Activated CD4-positive, alpha-beta T cell treated with anti-CD3 and anti-CD28 coated beads for 48 hours (primary cell): ENCODE results near the gene PUM1.

Experiments used
- DNase-seq: peaks from one replicate; pipeline ENCODE4 v3.0.0-alpha.2; 2020

The PUM1 gene

DNA sequence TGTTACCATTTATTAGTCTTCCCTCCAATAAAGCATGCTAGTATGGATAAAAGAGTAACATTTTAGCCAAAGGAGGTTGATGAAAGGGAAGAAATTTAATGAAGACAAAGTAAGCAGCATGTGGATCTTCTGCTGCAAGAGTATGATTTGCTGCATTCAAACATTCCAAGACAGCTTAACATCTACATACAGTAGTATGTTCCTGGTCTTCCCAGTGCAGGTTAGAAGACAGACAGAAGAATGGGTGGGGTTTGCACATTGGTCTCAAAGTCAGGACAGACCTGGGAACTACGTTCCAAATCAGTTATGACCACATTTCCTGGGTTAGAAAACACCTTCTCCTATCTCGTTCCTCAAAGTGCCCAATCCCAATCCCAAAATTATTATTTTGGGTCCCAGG, 43.3 kb downstream of the PUM1 start:
- no peak for DNase-seq

DNA sequence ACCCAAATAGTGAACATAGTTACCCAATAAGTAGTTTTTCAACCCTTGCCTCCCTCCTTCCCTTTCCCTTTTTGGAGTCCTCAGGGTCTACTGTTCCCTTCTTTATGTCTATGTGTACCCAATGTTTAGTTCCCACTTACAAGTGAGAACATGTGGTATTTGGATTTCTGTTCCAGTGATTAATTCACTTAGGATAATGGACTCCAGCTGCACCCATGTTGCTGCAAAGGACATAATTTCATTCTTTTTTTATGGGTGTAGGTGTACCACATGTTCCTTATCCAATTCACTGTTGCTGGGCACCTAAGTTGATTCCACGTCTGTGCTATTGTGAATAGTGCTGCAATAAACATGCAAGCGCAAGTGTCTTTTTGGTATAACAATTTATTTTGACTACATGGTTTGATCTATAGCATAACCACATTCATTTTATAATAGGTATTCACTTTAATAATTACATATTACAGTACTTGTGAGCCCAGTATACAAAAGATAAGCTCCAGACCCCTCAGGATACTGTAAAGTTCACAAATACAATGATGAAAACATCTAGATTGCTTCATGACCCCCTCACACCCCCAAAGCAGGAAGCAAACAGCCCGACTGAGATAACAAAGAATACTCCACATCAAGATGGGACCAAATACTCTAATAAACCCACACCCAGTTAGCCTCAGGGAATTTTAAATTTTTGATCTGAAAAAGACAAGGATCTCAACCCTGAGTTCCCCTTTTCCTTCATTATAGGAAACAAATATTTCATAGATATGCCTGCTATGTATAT, 45.3 kb downstream of the PUM1 start:
- DNase-seq: no peak

DNA sequence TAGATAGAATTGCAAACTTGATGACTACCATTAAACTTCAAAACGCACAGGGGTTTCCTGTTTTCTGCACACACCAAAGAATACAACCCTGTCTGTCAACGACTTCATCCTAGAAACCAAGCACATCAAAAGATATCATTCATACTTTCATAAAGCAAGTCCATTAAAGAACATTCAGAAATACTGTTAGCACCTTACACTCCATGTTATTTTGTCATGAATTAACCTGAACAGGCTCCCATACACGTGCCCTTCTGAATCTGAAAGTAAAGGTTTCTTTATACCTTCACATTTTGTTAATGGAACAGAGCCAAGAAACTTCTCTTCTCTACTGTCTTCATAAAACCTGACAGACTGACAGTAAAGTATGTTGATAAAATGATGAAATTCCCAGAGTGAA, 46.1 kb downstream of the PUM1 start:
- no peak for DNase-seq

DNA sequence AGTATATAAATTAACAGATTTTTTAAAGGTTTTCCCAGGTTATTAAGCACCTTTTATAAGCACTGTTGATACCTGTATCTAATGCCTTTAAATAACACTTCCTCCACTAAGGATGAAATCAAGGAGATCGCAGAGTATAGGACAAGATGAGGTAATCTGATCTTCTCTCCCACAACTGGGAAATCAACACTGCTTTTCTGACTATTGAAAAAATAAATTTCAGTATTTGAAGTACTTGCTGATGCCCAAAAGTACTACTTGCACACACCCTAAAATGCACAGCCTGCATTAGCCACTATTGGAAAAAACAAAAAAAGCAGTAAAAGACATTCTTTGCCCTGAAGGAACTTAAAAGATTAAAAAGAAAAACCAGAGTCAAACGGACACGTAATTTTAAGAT, 48.6 kb downstream of the PUM1 start:
- no peak for DNase-seq

DNA sequence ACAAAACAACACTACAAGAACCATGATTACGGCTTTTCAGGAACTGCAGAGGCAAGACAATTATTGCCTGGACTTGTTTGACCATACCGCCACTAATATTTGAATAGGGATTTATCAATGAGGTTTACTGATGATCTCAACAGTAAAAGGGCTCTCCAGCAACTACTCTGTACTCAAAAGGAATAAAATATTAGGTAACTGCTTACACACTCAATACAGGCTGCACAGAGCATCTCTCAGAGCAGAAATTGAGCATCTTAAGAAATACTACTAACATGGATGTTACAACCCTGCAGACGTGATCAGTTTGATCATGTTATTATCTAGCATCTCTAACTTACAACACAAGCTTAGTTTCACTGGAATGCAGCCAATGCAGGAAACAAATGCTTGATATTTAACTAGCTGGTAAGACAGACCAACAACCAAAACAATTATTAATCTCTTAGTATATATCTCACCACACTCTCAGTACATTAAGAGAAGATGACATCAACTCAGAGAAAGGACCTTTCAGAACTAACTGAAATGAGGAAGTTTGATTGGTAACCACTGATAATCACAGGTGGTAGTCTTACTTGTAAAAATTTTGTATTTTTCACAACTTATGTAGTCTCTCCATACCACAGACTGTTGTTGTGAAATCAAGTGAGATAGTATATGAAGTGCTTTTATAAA, 52.2 kb downstream of the PUM1 start:
- no peak for DNase-seq

DNA sequence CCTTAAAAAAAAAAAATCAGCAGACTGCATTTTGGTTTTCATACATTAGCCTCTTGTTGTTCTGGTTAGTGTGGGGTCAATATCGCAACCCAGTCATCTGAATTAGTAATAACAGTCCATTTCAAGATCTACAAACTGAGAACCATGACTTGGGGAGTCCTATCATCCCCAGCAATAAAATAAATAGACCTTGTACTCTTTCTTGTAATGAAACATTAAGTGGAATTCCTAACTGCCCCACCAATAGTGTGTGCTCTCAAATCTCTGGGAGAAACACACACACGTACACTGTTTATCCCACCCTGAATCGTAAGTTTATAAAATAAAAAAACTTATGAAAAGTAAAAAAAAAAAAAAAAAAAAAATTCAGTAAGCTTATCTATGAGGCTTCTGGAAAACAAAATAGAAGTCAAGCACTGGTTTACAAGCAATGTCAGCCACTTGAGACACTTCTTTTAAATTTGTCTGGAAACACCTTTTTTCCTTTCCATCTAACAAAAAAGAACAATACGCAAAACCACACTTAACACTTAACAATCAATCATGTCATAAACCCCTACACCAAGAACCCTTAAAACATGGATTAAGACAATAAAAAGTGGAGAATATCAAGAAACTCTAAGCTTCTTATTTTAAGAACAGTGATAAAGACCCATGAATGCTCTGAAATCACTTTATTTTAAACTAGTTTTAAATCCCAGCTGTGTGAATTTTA, 53.1 kb downstream of the PUM1 start:
- DNase-seq: no peak

DNA sequence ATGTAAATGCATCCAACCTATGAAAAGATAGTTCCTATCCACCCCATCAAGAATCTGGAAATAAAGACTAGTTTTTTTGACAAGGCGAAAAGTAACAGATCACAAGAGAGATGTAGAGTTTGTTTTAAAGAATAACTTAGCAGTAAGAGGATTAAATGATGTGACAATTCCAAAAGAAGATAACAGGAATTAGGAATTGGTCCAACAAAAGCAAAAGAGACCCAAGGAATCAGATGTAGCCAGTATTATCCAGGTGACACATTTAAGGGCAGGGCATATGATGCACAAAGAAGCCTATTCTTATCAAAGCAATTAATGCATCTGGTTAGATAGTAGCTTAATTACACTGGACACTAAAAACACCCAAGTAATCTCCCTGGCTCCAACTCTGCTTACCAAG, 53.8 kb downstream of the PUM1 start:
- no peak for DNase-seq

DNA sequence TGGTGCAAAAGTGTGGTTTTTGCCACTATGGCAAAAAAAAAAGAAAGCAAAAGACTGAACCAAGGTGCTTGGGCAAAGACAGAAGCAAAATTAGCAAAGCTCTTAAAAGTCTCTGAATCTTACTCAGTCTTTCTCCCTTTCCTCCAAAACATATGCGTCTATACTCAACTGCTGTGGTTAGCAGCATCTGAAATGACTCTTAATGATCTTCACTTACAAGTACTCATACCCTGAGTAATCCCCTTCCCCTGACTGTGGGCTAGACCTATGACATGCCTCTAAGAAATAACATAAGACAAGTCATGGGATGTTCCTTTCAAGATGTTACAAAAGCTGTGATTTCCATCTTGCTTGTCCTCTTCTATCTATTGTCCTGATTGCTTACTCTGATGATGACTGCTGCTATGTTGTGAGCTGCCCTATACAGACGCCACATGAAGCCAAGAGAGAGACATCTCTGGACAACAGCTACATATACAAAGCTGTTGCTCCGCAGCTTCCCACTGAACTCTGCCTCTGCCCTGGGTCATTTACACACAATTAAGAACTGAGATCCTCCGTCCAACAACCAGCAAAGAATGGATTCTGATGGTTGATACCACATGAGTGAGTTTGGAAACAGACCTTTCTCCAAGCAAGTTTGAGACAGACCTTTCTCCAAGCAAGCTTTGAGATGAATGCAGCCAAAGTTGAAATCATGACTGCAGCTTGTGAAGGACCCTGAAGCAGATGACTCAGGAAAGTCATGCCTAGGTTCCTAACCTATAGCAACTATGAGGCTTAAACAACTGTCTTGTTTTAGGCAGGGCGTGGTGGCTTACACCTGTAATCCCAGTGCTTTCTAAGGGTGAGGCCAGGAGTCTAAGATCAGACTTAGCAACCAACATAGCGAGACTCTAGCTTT, 55.2 kb downstream of the PUM1 start:
- DNase-seq: peak; percentile 52

DNA sequence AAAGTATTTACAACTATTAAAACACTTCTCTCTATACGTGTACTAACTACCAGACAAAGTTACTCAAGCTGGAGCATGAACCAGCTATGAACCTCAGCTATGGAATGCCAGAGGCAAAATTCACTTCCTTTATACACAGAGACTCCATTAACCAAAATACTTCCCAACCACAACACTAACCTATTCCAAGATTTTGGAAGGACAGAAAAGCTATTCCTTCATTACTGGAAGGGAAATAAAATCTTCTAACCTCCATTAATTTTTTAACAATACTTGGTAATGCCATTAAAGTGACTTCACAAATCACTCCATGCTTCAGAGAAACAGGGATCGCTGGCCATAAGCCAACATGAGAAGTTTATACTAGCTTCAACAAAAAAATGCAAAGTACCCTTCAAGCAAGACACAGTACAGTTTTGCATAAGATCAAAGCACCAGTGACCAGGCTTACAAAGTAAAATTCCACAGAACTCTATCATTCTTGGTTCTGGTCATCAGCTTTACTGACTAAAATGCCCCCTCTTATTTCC, 58.0 kb downstream of the PUM1 start:
- DNase-seq: no peak

DNA sequence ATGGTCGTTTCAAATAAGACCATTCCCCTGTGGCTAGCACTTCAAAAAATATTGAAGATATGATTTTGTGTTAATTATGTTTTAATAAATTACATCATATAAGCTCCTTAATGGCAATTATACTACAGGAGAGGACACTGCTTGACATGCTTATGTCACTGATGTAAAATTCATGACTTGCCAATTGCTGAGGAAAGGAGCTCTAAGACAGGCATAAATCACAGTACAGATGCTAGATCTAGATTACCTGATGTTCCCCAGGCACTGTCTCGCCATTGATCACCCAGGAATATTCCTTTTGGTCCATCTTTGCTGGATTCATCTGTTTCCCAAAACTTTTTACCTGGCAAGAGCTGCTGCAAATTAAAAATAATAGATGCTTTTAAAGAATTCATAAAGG, 58.8 kb downstream of the PUM1 start:
- no peak for DNase-seq

DNA sequence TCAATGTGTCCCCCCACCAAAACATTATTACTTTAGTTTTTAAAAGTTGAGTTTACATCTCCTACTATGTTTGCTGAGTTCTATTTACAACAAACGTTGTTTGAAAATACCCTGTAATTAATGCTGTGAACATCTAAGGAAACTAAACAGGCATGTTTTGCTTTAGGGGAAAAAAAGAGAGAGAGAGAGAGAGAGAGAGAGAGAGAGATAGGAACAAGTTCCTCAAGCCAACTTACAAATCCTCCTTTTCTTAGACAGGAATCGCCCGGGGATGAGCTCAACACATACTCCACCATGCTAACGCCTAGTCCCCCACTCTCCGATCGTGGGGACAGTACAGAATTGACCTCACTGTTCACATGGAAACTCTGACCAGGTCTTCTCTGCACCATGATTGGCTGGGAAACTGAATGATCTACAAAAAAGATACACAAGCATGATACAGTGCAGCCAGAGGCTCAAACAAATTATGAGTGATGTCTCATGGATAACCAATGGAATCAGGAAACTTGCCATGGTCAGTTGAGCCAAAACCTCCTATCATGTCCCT, 59.8 kb downstream of the PUM1 start:
- DNase-seq: no peak

DNA sequence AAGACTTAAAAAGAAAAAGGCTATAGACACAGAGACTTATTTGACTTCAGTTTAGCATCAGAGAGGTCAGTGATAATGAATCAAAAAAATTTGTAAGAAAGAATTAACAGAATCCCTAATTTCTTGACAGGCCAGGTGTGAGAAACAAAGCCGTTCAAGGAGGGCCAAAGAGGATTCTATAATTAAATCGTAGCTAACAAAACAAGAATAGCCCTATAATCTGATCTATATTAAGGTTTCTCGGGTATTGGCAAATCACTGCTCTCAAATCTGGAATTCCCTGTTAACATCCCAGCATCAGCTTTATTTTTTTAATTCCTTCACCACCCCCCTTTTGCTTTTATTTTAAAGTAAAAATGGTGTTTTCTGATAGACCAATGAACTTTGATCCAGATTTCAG, 60.3 kb downstream of the PUM1 start:
- no peak for DNase-seq

DNA sequence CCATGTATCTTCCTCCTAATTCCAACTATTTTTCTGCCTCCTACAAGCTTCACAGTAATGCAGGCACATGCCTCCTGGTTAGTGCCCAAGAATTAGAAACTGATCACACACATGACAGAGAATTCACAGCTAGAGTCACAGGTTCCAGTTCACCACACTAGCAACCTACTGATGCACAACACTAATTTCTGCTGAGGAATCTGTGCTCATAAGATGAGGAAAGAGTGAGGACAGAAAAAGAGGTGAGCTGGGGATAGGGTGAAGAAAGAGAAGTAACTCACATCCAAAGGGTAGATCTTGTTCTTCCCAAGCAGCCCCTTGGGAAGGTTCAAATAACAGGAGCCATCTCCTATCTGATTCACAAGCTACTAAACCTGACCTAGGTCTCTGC, 61.3 kb downstream of the PUM1 start:
- DNase-seq: no peak

DNA sequence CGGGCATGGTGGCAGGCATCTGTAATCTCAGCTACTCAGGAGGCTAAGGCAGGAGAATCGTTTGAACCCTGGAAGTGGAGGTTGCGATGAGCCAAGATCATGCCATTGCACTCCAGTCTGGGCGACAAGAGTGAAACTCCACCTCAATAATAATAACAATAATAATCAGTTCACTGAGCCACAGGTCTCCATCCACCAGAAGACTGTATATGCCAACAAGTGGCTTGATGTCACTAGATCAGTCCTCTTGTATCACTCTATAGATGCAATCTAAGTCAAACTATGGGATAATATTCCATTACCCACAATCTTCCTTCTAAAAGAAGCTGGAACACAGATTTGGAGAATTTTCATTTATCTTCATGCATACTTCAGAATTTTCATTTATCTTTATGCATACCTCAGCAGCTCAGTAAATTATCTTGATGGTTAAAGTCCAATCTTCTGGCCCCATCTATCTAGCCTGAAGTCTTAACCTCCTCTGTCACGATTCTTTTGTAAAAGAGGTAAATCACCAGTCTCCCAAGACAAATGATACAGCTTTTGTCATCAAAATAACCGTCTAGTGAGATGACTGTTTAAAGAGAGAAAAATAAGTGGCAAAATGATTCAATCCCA, 61.8 kb downstream of the PUM1 start:
- no peak for DNase-seq

DNA sequence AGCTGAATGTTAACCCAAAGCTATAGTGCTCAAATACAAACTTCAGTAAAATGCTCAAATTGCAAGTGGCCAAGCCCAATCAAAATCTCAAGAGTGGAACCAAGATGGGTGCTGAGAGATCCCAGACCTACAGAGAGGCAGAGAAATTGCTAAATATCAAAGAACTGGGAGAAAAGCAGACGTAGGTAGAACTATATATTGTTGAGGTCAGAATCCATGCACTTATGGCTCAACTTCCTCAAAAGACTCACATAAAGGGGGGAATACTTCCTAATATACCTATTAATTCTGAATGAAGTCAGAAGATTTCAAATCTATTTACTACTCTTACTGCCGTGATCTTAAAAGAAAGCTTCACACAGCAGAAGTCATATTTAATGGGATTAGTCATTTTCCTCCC, 65.2 kb downstream of the PUM1 start:
- DNase-seq: no peak

DNA sequence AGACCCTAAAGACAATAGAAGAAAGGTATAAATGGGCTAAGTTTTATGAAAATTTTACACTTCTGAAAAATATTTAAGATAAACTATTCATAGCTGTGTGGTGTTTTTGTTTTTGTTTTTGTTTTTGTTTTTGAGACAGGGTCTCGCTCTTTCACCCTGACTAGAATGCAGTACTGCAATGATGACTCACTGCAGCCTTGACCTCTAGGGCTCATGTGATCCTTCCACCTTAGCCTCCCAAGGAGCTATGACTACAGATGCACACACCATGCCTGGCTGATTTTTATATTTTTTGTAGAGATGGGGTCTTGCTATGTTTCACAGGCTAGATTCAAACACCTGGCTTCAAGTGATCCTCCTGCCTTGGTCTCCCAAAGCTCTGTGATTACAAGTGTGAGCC, 66.6 kb downstream of the PUM1 start:
- DNase-seq: no peak

DNA sequence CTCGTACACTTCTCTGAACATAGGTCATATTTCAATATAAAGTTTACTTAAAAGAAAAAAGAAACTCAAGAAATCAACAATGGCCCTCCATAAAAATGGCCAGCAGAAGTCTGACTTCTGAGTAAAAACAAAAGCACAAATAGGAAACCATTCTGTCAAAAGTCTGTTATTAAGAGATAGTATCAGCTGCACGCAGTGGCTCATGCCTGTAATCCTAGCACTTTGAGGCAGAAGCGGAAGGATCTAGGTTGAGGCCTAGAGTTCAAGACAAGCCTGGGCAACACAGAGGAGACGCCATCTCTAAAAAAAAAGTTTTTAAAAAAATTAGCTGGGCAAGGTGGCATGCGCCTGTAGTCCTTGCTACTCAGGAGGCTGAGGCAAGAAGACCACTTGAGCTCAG, 67.3 kb downstream of the PUM1 start:
- no peak for DNase-seq

DNA sequence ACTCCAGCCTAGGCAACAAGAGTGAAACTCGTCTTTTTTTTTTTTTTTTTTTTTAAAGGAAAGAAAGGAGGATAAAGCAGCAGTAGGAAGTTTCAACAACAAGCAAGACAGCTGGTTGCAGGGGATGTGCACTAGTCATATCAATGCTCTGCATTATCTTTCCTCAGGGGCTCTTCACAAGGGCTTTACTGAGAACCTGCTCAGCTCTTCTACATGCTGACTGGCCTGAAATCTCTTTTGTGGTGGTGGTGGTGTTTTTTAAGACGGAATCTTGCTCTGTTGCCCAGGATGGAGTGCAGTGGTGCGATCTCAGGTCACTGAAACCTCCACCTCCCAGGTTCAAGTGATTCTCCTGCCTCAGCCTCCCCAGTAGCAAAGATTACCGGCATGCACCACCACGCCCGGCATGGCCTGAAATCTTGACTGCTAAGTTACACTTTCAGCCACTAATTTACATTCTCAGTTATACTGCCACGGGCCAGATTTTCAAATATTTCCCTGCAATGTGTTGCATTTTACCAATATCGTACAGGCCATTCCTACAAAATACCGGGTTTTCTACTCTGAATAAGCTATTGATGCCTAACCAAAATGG, 68.0 kb downstream of the PUM1 start:
- no peak for DNase-seq

DNA sequence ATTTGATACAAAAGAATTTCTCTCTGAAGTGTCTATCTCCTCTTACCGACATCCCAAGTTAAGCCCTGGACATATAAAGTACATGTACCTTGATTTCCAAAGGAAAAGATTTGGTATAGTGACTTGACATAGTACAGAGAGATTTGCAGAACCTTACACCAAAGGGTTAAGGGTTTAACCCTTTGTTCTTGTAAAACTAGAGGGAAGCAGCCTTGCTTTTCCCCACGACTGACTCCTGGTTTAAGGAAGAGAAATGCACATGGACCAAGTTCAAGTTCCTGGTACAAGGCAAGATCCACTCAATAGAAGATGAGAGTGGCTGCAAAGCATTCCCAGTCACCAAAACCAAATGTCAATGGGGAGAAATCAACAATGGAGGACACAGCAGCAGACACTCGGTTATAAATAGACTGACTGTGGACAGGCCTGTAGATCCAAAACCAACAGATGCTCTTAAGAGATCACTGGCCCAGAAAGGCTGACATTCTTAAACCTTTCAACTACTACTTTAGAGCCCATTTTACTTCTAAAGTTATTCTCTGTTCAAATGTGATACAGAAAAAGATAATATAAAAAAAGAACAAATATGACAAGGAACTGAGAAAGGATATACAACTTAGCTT, 69.4 kb downstream of the PUM1 start:
- no peak for DNase-seq

DNA sequence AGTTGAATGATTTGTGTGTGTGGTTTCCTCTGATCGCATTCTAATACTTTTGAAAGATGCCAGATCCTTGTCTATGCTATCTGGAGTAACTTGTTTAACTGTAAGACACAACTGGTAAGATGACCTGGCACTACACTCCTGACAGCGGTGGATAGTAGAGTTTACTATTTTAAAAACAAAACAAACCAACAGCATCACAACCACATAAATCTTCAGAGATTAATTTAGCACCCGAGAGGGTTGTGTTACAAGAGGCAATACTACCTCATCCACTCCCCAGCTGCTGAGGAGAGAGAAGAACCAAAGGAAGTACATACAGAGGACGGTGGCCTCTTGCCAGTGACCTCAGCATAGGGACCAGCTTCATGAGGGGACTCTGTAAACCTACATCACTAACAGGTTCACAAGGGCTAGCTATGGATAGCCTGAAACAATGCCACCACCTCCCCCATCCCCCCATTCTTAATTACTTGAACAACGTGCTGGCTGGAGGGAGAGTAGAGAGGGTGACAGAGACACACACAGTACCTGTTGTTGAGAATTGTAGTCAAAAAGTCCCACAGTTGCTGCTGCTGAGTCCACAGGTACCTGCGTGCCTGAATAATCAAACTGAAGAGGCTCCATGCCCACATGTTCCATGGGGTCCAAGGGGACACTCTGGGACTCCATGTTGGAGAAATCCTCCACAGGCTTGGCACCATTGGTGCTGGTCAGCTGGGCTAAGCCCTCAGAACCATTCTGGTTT, 73.5 kb downstream of the PUM1 start:
- no peak for DNase-seq
